HepG2 (cell line): ENCODE results near the gene MARCOL.

Experiments
- CCDC6 ChIP-seq: sonication (generic); formaldehyde crosslinking; IDR thresholded peaks from 2 replicates; pipeline ENCODE4 v1.8.1; 2022; ENCODE audit warnings: mild to moderate bottlenecking, missing genetic modification reagents, moderate library complexity
- EHMT2 ChIP-seq: fragments of 200-600 bp; sonication (generic); IDR thresholded peaks from 2 replicates; pipeline ENCODE4 v1.7.0; 2017; ENCODE audit warnings: antibody characterized with exemption, low read depth, low read length, borderline replicate concordance
- POLR2A ChIP-seq, 2 experiments: IDR thresholded peaks; 2 replicates each; pipeline ENCODE4 v1.6.1; 2011; ENCODE audit warnings: low read depth in 2 of 2, low read length in 2 of 2, mild to moderate bottlenecking in 1 of 2, moderate library complexity in 1 of 2; ENCODE audit not compliant: insufficient read depth in 1 of 2
- ZNF510 ChIP-seq: sonication (generic); formaldehyde crosslinking; IDR thresholded peaks from 2 replicates; pipeline ENCODE4 v1.4.0; 2020; ENCODE audit warnings: low read depth, mild to moderate bottlenecking, missing genetic modification reagents
- TF ChIP-seq, protein P1 (sequence below): sonication (generic); formaldehyde crosslinking; IDR thresholded peaks from 2 replicates; pipeline ENCODE4 v1.5.0; 2020; ENCODE audit warnings: mild to moderate bottlenecking, missing genetic modification reagents, moderate library complexity

DNA sequence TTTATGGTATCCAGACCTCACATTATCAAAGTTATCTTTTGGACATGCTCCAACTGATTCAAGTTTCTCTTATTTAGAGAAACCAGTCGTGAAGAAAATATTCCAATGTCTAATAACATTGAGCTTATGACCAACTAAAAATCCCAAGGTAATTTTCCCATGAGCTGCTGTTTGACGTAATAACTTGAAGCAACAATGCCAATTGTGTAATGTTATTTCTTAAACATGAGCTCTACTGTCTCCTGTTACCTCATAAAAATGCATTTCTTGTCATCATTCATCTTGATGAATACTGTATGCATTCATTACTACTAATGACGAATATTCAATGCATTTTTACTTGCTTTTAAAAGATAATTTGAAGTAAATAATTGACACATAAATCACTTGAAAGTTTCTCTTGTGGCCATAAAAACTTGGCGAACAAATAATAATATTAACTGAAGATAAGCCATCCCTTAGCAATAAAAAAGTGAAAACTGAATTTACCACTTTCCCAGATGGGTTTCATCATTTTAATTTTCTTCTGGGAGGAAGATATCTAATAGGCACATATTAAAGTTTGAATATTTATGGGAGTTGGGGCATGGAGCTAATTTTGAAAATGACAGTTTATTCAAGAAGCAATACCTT, 424 bp upstream of the MARCOL start:
- TF ChIP-seq POLR2A (IDR thresholded peaks at IDR 0.05; ENCODE audit: insufficient read depth in 1 of 2, low read depth in 2 of 2, low read length in 2 of 2), result no peak
- no peak for TF ChIP-seq CCDC6 (CRISPR knock-in tag)
- TF ChIP-seq, protein P1, sequence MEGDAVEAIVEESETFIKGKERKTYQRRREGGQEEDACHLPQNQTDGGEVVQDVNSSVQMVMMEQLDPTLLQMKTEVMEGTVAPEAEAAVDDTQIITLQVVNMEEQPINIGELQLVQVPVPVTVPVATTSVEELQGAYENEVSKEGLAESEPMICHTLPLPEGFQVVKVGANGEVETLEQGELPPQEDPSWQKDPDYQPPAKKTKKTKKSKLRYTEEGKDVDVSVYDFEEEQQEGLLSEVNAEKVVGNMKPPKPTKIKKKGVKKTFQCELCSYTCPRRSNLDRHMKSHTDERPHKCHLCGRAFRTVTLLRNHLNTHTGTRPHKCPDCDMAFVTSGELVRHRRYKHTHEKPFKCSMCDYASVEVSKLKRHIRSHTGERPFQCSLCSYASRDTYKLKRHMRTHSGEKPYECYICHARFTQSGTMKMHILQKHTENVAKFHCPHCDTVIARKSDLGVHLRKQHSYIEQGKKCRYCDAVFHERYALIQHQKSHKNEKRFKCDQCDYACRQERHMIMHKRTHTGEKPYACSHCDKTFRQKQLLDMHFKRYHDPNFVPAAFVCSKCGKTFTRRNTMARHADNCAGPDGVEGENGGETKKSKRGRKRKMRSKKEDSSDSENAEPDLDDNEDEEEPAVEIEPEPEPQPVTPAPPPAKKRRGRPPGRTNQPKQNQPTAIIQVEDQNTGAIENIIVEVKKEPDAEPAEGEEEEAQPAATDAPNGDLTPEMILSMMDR, result no peak
- TF ChIP-seq ZNF510 (CRISPR knock-in tag), result no peak
- no peak for TF ChIP-seq EHMT2
